ENCODE measurements around the gene MBD3L3. TPM values are rescaled to one million over a fixed set of nuclear protein-coding genes. Genes with fewer than 3 reads are reported as not detected.
"Not testable (repeated sequence)": the region's sequence is repeated elsewhere in the genome, so short reads cannot be mapped to it uniquely, and the experiment has no call there.

The MBD3L3 gene
- total RNA-seq, result not detected

- not testable (repeated sequence) for DNase-seq (ENCODE audit: low read depth in 2 of 3, low spot score in 2 of 3)
Observed at GRCh38 chr19:7058576-7058975, at the start of gene MBD3L3. MBD3L3 (minus strand) TSS chr19:7058676; CDS start chr19:7058605, 71 bp downstream.

GRCh38 chr19:7106711-7107657, 48.5 kb upstream of the MBD3L3 start:
- DNase-seq (ENCODE audit: low read depth in 2 of 3, low spot score in 2 of 3), result no peak

GRCh38 chr19:7104747-7105447, 46.4 kb upstream of the MBD3L3 start:
- no peak for DNase-seq (ENCODE audit: low read depth in 2 of 3, low spot score in 2 of 3)

- DNase-seq (ENCODE audit: low read depth in 2 of 3, low spot score in 2 of 3), result no peak
Observed at GRCh38 chr19:7101498-7102253, 43.2 kb upstream of the MBD3L3 start.

GRCh38 chr19:7099597-7099921, 41.1 kb upstream of the MBD3L3 start:
- no peak for DNase-seq (ENCODE audit: low read depth in 2 of 3, low spot score in 2 of 3)

GRCh38 chr19:7098701-7099596, 40.5 kb upstream of the MBD3L3 start:
- DNase-seq (ENCODE audit: low read depth in 2 of 3, low spot score in 2 of 3), result peak; percentile 80 to 93 (median 92)

GRCh38 chr19:7098096-7098495, 39.6 kb upstream of the MBD3L3 start:
- DNase-seq (ENCODE audit: low read depth in 2 of 3, low spot score in 2 of 3), result no peak

GRCh38 chr19:7088999-7089398, 30.5 kb upstream of the MBD3L3 start:
- DNase-seq (ENCODE audit: low read depth in 2 of 3, low spot score in 2 of 3), result no peak

- DNase-seq (ENCODE audit: low read depth in 2 of 3, low spot score in 2 of 3), result peak in 1 of 3 donors; percentile 73
Observed at GRCh38 chr19:7083076-7083956, 24.8 kb upstream of the MBD3L3 start.

GRCh38 chr19:7078008-7078407, 19.5 kb upstream of the MBD3L3 start:
- DNase-seq (ENCODE audit: low read depth in 2 of 3, low spot score in 2 of 3), result peak in 1 of 3 donors; percentile 56

GRCh38 chr19:7076151-7076550, 17.7 kb upstream of the MBD3L3 start:
- DNase-seq (ENCODE audit: low read depth in 2 of 3, low spot score in 2 of 3), result no peak

- no peak for DNase-seq (ENCODE audit: low read depth in 2 of 3, low spot score in 2 of 3)
Observed at GRCh38 chr19:7074705-7075282, 16.3 kb upstream of the MBD3L3 start.

- DNase-seq (ENCODE audit: low read depth in 2 of 3, low spot score in 2 of 3), result no peak
Observed at GRCh38 chr19:7072541-7072940, 14.1 kb upstream of the MBD3L3 start.

- peak in 1 of 3 donors; percentile 40 for DNase-seq (ENCODE audit: low read depth in 2 of 3, low spot score in 2 of 3)
Observed at GRCh38 chr19:7069904-7070226, 11.4 kb upstream of the MBD3L3 start.

- peak; percentile 97 to 99 (median 99) for DNase-seq (ENCODE audit: low read depth in 2 of 3, low spot score in 2 of 3)
Observed at GRCh38 chr19:7069042-7069903, 10.8 kb upstream of the MBD3L3 start, which contains the start of gene ZNF557. ZNF557 (plus strand) TSS chr19:7069703; CDS start chr19:7075075, 5,372 bp downstream.

GRCh38 chr19:7068599-7068998, 10.1 kb upstream of the MBD3L3 start:
- DNase-seq (ENCODE audit: low read depth in 2 of 3, low spot score in 2 of 3), result no peak

GRCh38 chr19:7067716-7068115, 9.2 kb upstream of the MBD3L3 start:
- DNase-seq (ENCODE audit: low read depth in 2 of 3, low spot score in 2 of 3), result no peak

GRCh38 chr19:7067122-7067521, 8.6 kb upstream of the MBD3L3 start:
- DNase-seq (ENCODE audit: low read depth in 2 of 3, low spot score in 2 of 3), result peak in 2 of 3 donors; percentile 28 to 37

Measured in hematopoietic multipotent progenitor cell (in vitro differentiated cells).